Astrocyte of the spinal cord (primary cell): ENCODE data around the gene CBY1.
"Not testable (repeated sequence)": the region's sequence is repeated elsewhere in the genome, so short reads cannot be mapped to it uniquely, and the experiment has no call there.

Experiments used
- DNase-seq: peaks from one replicate; pipeline ENCODE4 v3.0.0; 2011; ENCODE audit warnings: low read depth, low spot score
- H3K4me3 ChIP-seq: 2 replicates; pipeline ENCODE4 v1.5.1; 2011; ENCODE audit warnings: low read depth, mild to moderate bottlenecking, low read length, moderate library complexity
- CTCF ChIP-seq: IDR thresholded peaks from 2 replicates; pipeline ENCODE4 v1.5.1; 2012; ENCODE audit warnings: low read depth, mild to moderate bottlenecking, low read length, inconsistent platforms
- in situ Hi-C: cut with HindIII; loops from 2 replicates; pipeline ENCODE4 v1.10.0; 2017; ENCODE audit warnings: low sequenced_read_pairs

CBY1 gene

GRCh38 chr22:38629108-38629507, 27.3 kb upstream of the CBY1 start:
- DNase-seq, result no peak
- no peak overlapping the region for H3K4me3 ChIP-seq
- in situ Hi-C loops, result no loop called here
- TF ChIP-seq CTCF, result no peak

- in situ Hi-C loops, result no loop called here
- TF ChIP-seq CTCF, result no peak
- no peak overlapping the region for H3K4me3 ChIP-seq
- no peak for DNase-seq
Observed at GRCh38 chr22:38631724-38632123, 24.7 kb upstream of the CBY1 start.

GRCh38 chr22:38632528-38632927, 23.9 kb upstream of the CBY1 start:
- DNase-seq, result no peak
- in situ Hi-C loops, result no loop called here
- no peak for TF ChIP-seq CTCF
- H3K4me3 ChIP-seq, result no peak overlapping the region

GRCh38 chr22:38638216-38638615, 18.2 kb upstream of the CBY1 start:
- H3K4me3 ChIP-seq, result no peak overlapping the region
- no peak for DNase-seq
- no peak for TF ChIP-seq CTCF
- in situ Hi-C loops, result no loop called here

- no peak for DNase-seq
- H3K4me3 ChIP-seq, result no peak overlapping the region
- TF ChIP-seq CTCF, result no peak
- in situ Hi-C loops, result no loop called here
Observed at GRCh38 chr22:38638728-38639127, 17.7 kb upstream of the CBY1 start.

GRCh38 chr22:38641476-38642040, 14.9 kb upstream of the CBY1 start:
- no peak for DNase-seq
- in situ Hi-C loops, result no loop called here
- TF ChIP-seq CTCF, result no peak
- H3K4me3 ChIP-seq, result no peak overlapping the region

GRCh38 chr22:38644245-38644644, 12.2 kb upstream of the CBY1 start:
- H3K4me3 ChIP-seq, in situ Hi-C loops, DNase-seq: not testable (repeated sequence)
